Type B pancreatic cell (in vitro differentiated cells): ENCODE results near the gene ESR1. TPM values are rescaled to one million over a fixed set of nuclear protein-coding genes. Genes with fewer than 3 reads are reported as not detected.

Experiments
- DNase-seq: peaks from one replicate; pipeline ENCODE4 v3.0.0; 2021; ENCODE audit warnings: mixed read lengths; ENCODE audit not compliant: unreplicated experiment; ENCODE audit errors: extremely low spot score
- H3K27ac Mint-ChIP-seq: 2 replicates; pipeline ENCODE4 v1.8.0; 2021; ENCODE audit warnings: mild to moderate bottlenecking, mixed read lengths
- H3K27me3 Mint-ChIP-seq: 2 replicates; pipeline ENCODE4 v1.8.0; 2021; ENCODE audit warnings: mixed read lengths
- H3K36me3 Mint-ChIP-seq: 2 replicates; pipeline ENCODE4 v1.8.0; 2021; ENCODE audit warnings: mixed read lengths
- H3K4me1 Mint-ChIP-seq: one replicate; pipeline ENCODE4 v1.8.0; 2021; ENCODE audit warnings: mixed read lengths; ENCODE audit not compliant: unreplicated experiment
- H3K4me3 Mint-ChIP-seq: 2 replicates; pipeline ENCODE4 v1.8.0; 2021; ENCODE audit warnings: mild to moderate bottlenecking, mixed read lengths
- H3K9me3 Mint-ChIP-seq: 2 replicates; pipeline ENCODE4 v1.8.0; 2021; ENCODE audit warnings: mixed read lengths
- total RNA-seq: library from RNA; stranded (reverse); gene quantifications from 2 replicates; pipeline ENCODE4 v1.2.1, GENCODE V29; 2021; ENCODE audit warnings: low replicate concordance
- TF ChIP-seq, protein P1 (sequence below): fragments of 200-600 bp; sonication (generic); conservative IDR thresholded peaks from 2 replicates; pipeline ENCODE4 v1.5.0; 2021; ENCODE audit warnings: antibody characterized with exemption, mild to moderate bottlenecking

The ESR1 gene
- total RNA-seq, 1 donor from 2014 or later: 0.24 TPM

DNA sequence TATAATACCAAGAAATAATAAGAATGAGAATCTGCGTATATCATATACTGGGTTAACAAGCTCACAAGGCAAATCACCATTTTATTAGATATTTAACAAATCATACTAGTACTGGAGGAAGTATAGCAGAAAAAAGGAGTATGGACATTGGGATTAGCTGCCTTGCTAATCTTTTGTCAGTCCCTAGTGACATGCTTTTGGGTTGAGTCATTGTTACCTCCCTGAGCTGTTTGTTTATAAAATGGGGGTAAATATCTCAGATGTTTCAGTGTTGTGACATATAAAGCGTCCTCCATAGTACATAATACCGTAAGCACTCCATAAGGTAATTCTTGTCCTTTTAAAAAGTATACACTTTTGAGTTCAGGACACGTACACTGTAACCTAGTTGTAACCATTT, 107.0 kb downstream of the ESR1 start:
- TF ChIP-seq, protein P1, sequence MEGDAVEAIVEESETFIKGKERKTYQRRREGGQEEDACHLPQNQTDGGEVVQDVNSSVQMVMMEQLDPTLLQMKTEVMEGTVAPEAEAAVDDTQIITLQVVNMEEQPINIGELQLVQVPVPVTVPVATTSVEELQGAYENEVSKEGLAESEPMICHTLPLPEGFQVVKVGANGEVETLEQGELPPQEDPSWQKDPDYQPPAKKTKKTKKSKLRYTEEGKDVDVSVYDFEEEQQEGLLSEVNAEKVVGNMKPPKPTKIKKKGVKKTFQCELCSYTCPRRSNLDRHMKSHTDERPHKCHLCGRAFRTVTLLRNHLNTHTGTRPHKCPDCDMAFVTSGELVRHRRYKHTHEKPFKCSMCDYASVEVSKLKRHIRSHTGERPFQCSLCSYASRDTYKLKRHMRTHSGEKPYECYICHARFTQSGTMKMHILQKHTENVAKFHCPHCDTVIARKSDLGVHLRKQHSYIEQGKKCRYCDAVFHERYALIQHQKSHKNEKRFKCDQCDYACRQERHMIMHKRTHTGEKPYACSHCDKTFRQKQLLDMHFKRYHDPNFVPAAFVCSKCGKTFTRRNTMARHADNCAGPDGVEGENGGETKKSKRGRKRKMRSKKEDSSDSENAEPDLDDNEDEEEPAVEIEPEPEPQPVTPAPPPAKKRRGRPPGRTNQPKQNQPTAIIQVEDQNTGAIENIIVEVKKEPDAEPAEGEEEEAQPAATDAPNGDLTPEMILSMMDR: no peak
- DNase-seq: no peak
- Mint-ChIP-seq H3K27me3 (peaks cover 3% of the 10 kb centered on the region), H3K4me1 (no peaks in the 10 kb centered on the region), H3K27ac (no peak overlapping the region), H3K36me3 (no peaks in the 10 kb centered on the region), H3K4me3 (no peak overlapping the region), H3K9me3 (no peaks in the 10 kb centered on the region)

DNA sequence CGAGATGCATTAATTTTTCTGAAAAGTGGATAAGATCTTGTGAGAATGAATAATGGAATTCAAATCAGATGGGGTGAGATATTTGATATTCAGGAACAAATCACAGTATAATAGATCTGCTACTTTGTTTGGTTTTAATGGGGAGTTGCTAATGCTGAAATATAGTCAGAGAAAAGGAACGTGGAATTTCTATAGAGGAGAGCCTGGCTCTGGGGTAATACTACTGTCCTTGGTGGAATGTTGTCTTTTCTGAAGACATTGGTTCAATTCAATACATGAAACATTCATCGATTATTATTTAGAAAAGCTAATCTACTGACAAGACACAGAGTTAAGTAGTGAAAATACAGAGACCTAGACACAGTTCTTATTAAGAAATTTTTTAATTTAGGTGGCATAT, 108.6 kb downstream of the ESR1 start:
- TF ChIP-seq, protein P1: no peak
- Mint-ChIP-seq H3K4me3 (no peak overlapping the region), H3K36me3 (no peaks in the 10 kb centered on the region), H3K27ac (no peak overlapping the region), H3K9me3 (no peaks in the 10 kb centered on the region), H3K4me1 (no peaks in the 10 kb centered on the region), H3K27me3 (peaks cover 3% of the 10 kb centered on the region)
- DNase-seq: no peak

DNA sequence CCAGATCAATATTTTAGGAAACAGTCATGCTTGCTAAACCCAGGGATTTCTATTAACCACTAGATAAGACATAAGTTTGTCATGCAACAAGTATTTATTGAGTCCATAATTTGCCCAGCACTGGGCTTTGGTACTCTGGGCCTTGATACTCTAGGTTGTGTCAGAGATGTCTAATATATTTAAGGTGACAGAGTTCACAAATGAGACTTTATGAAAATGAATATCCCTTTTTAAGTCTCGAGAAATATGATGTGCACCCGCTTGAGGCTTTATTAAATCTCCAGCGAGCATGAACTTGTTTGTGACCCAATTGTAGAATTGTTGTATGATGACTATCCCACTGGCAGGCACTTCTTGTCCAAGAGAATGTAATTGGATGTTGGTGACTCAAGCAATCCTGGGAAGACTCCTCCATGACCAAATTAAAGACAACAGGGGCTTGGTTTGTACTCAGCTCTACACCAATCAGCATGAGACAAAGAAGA, 109.2 kb downstream of the ESR1 start:
- Mint-ChIP-seq H3K4me3 (no peak overlapping the region), H3K27ac (no peak overlapping the region), H3K27me3 (peaks cover 3% of the 10 kb centered on the region), H3K9me3 (no peaks in the 10 kb centered on the region), H3K36me3 (no peaks in the 10 kb centered on the region), H3K4me1 (no peaks in the 10 kb centered on the region)
- TF ChIP-seq, protein P1: no peak
- DNase-seq: no peak

DNA sequence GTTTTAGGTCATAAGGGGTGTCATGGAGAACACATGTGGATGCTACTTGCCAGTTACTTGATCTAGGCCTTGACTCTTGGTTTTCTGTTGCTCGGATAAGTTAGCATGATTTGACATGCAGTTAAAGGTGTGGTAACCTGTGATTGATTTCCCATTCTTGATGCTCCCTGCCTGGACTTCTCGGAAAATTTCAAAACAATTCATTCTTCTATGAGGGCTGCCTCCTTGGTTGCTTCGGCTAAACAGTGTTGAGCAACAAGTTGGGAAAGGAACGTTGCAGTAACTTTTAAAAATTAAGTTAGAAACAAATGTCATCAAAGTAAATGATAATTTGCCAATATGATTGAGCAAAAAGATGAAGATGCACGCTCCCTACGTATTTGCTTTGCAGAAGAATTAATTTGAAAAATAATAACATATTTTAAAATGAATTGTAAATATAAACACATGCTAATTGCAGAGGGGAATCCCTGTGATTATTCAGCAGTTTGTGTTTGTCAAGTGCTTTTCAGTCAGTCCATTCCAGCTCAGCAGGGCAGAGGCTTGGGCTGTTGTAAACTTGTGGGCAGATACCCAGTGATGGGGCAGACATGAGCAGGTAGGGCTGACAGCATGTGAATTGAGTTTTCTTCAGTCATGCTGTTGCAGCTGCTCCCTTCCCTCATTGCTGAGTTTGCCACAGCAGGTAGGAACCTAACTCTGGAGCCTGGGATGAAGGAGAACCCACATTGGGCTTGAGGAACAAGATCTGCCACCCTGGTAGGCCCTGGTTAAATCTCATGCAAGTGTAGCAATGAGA, 110.2 kb downstream of the ESR1 start:
- H3K9me3 Mint-ChIP-seq: no peaks in the 10 kb centered on the region

DNA sequence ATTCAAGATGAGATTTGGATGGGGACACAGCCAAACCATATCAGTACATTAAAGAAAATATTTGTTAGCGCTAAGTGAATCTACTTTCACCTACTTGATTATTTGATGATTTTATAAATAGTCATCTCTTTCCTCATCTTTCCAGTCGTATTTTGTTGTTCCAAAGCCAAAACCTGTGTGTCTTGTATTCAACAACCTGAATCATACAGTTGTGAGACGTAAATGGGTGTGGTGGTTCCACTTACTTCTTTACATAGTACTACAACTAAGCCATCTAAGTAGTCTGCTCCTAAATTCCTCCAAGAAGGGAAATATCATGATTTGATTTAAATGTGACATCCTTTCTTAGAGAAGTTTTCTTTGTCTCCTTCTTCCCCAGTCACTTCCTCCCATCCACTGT, 132.8 kb downstream of the ESR1 start:
- Mint-ChIP-seq H3K27me3 (peaks cover 3% of the 10 kb centered on the region), H3K27ac (no peak overlapping the region), H3K4me3 (no peak overlapping the region), H3K4me1 (no peaks in the 10 kb centered on the region), H3K9me3 (no peaks in the 10 kb centered on the region), H3K36me3 (no peaks in the 10 kb centered on the region)
- TF ChIP-seq, protein P1: no peak
- no peak for DNase-seq

More for the DNA sequence above, 110.2 kb downstream of the ESR1 start:
- TF ChIP-seq, protein P1: no peak
- no peaks in the 10 kb centered on the region for H3K4me1 Mint-ChIP-seq
- H3K4me3 Mint-ChIP-seq: no peak overlapping the region
- no peaks in the 10 kb centered on the region for H3K36me3 Mint-ChIP-seq
- H3K27ac Mint-ChIP-seq: no peak overlapping the region
- no peak for DNase-seq
- H3K27me3 Mint-ChIP-seq: peaks cover 3% of the 10 kb centered on the region
